Measurements from ENCODE around the gene GRIK4. TPM values are rescaled to one million over a fixed set of nuclear protein-coding genes. Genes with fewer than 3 reads are reported as not detected.

Gene GRIK4
- total RNA-seq, 1 donor from 2014 or later: 0.89 TPM

DNA sequence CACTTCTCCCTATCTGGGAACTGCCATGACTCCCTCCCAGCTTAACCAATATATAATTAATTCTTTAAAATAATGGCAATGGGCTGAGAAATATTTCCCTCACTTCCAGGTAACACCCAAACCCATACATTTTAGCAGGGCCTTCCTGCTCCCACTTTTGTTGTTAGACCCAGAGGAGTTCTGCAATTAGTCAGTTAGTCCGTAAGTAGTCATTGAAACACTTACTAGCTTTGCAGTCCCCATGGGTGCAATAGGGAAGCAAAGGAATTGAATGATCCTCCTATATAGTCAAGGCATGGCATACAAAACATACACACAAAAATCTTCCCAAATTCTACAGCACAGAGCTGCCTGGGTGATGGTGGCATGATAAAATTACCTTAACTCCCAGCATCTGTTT, 258.4 kb downstream of the GRIK4 start:
- TF ChIP-seq, protein P1, sequence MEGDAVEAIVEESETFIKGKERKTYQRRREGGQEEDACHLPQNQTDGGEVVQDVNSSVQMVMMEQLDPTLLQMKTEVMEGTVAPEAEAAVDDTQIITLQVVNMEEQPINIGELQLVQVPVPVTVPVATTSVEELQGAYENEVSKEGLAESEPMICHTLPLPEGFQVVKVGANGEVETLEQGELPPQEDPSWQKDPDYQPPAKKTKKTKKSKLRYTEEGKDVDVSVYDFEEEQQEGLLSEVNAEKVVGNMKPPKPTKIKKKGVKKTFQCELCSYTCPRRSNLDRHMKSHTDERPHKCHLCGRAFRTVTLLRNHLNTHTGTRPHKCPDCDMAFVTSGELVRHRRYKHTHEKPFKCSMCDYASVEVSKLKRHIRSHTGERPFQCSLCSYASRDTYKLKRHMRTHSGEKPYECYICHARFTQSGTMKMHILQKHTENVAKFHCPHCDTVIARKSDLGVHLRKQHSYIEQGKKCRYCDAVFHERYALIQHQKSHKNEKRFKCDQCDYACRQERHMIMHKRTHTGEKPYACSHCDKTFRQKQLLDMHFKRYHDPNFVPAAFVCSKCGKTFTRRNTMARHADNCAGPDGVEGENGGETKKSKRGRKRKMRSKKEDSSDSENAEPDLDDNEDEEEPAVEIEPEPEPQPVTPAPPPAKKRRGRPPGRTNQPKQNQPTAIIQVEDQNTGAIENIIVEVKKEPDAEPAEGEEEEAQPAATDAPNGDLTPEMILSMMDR (conservative IDR thresholded peaks at IDR 0.05): no peak
- no peak overlapping the region for H3K4me3 Mint-ChIP-seq
- H3K27ac Mint-ChIP-seq (ENCODE audit: unreplicated experiment): no peak overlapping the region
- H3K36me3 Mint-ChIP-seq (ENCODE audit: low read depth): peaks cover 9% of the 10 kb centered on the region
- H3K4me1 Mint-ChIP-seq: no peaks in the 10 kb centered on the region
- peaks cover 9% of the 10 kb centered on the region for H3K9me3 Mint-ChIP-seq
- no peaks in the 10 kb centered on the region for H3K27me3 Mint-ChIP-seq (ENCODE audit: low read depth)
- no peak for DNase-seq (ENCODE audit: low read depth, low spot score)

DNA sequence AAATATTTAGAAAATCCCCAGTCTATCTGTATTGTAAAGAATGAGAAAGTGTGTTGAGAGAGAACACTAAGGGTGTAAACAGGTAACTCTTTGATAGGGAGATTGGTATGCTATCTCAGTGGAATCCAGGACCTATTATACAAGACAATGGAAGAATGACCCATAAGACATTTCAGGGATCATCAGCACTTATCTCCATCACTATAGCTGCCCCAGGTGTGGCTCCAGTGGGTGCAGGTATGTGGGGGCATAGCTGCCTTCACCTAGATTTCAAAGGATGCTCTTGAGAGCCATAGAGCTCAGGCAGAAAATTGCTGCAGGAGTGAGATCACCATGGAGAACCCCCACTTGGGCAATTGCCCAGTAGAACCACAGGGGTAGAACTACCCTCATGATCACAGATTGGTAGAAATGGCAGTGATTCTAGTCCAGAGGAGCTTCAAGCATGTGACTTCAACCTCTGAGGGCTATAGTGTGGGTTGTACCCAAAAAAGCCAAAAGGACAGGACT, 260.1 kb downstream of the GRIK4 start:
- H3K27ac Mint-ChIP-seq (ENCODE audit: unreplicated experiment): no peak overlapping the region
- peaks cover 9% of the 10 kb centered on the region for H3K9me3 Mint-ChIP-seq
- H3K4me3 Mint-ChIP-seq: no peak overlapping the region
- H3K4me1 Mint-ChIP-seq: peaks cover 14% of the 10 kb centered on the region
- H3K36me3 Mint-ChIP-seq (ENCODE audit: low read depth): peaks cover 9% of the 10 kb centered on the region
- DNase-seq (ENCODE audit: low read depth, low spot score): no peak
- TF ChIP-seq, protein P1 (conservative IDR thresholded peaks at IDR 0.05): no peak
- no peaks in the 10 kb centered on the region for H3K27me3 Mint-ChIP-seq (ENCODE audit: low read depth)

DNA sequence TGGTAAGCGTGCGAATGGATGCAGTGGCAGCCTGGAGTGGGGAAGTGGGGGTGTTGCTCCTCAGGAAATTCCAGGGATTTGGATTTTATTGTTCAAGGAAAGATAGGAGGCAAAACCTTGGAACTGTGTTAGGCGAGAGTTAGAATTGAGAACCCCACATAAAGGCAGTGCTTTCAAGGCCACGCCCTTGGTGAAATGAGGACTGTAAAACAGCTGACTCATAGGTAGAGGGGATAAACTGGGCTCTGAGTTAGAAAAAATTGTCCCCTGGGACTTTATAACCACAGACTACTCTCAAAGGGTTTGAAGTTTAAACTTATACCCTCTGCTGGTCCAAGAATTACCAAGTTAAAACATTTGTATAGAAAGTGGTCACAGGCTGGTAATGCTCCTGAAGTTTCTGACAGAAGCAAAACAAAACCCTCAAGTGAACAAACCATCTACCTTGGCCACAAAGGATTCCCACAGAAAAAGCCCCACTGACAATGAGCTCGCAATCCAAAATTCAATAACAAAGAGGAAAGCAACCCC, 262.0 kb downstream of the GRIK4 start:
- TF ChIP-seq, protein P1 (conservative IDR thresholded peaks at IDR 0.05): no peak
- H3K27me3 Mint-ChIP-seq (ENCODE audit: low read depth): no peaks in the 10 kb centered on the region
- H3K4me3 Mint-ChIP-seq: no peak overlapping the region
- peaks cover 6% of the 10 kb centered on the region for H3K36me3 Mint-ChIP-seq (ENCODE audit: low read depth)
- DNase-seq (ENCODE audit: low read depth, low spot score): no peak
- H3K4me1 Mint-ChIP-seq: peaks cover 30% of the 10 kb centered on the region
- H3K27ac Mint-ChIP-seq (ENCODE audit: unreplicated experiment): no peak overlapping the region
- H3K9me3 Mint-ChIP-seq: peaks cover 3% of the 10 kb centered on the region

DNA sequence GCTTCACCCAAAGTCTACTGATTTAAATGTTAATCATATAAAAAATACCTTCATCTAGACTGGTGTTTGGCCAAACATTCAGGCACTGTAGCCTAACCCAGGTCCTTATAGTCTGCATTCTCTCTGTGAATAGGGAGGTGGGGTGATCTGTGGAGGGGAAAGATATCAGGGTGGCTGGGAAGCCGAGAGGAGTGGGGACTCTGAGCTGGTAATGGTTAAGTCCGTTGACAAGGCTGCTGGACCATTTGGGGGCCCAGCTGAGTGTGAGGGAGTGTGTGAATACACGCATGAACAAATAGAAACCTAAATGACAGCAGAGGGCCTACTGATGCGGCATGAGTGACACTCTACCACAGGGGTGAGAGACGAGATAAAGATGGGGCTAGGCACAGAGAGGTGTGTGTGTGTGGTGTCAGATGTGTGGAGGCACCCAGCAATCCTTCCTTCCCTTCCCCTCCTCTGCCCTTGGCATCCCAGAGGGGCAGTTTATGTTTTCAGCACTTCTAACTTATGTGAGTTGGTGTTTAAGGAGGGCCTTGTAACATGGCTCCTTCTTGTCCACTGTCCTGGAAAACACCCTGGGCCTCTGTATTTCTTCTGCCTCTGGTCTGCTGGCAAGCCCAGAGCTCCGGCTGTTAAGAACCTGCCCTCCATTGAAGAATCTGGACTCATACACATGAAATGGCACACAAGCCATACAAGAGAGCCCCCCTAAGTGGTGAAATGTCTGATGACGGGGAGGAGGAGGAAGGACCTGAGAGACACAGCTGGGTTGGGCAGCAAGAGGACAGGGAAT, 263.2 kb downstream of the GRIK4 start:
- no peak for DNase-seq (ENCODE audit: low read depth, low spot score)
- peaks cover 2% of the 10 kb centered on the region for H3K36me3 Mint-ChIP-seq (ENCODE audit: low read depth)
- no peaks in the 10 kb centered on the region for H3K9me3 Mint-ChIP-seq
- H3K27me3 Mint-ChIP-seq (ENCODE audit: low read depth): no peaks in the 10 kb centered on the region
- no peak overlapping the region for H3K4me3 Mint-ChIP-seq
- no peak overlapping the region for H3K27ac Mint-ChIP-seq (ENCODE audit: unreplicated experiment)
- H3K4me1 Mint-ChIP-seq: peaks cover 42% of the 10 kb centered on the region
- TF ChIP-seq, protein P1 (conservative IDR thresholded peaks at IDR 0.05): no peak

DNA sequence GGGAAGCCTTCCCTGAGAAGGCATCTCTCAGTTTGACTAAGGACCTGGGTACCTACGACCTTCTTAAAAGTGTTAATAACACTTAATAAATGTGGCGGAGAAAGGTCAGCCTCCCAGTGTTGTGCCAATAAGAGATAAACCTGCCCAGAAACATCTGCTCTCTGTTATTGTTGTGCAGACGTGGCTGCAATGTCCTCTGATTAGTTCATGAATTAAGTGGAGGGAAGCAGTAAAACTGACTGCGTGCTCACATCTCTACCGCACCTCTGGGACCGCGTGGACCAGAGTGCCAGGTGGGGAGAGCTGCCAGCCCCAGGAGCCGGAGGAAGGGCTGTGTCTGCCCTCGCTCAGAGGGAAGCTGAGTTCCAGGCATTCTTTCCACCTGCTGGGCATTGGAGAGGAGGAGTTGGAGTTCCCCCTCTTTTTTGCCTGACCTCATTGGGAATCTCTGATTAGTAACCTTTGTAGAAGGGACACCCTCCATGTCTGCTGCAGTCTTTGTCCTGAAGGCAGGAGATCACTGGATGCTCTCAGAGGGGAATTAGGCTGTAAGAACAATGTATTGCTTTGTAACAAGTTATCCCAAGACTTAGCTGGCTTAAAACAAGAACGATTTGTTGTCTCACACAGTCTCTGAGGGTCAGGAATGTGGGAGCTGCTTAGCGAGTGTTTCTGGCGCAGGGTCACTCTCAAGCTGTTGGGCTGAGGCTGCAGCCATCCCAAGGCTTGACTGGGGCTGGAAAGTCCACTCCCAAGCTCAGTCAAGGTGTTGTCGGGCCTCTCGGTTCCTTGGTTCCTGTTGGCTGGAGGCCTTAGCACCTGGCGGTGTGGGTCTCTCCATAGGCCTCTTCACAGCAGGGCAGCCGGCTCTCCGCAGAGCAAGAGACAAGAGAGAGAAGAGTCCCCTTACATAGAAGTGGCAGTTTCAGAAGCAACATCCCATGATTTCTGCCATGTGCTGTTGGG, 264.7 kb downstream of the GRIK4 start:
- peak overlapping the region; percentile 1 for H3K4me3 Mint-ChIP-seq
- no peaks in the 10 kb centered on the region for H3K9me3 Mint-ChIP-seq
- peaks cover 48% of the 10 kb centered on the region for H3K4me1 Mint-ChIP-seq
- TF ChIP-seq, protein P1 (conservative IDR thresholded peaks at IDR 0.05): no peak
- H3K36me3 Mint-ChIP-seq (ENCODE audit: low read depth): peaks cover 2% of the 10 kb centered on the region
- H3K27me3 Mint-ChIP-seq (ENCODE audit: low read depth): no peaks in the 10 kb centered on the region
- H3K27ac Mint-ChIP-seq (ENCODE audit: unreplicated experiment): peak overlapping the region; percentile 89
- DNase-seq (ENCODE audit: low read depth, low spot score): no peak
